Right ventricle myocardium superior (tissue), 1 donor: ENCODE measurements around the gene SLFN12L. TPM values are rescaled to one million over a fixed set of nuclear protein-coding genes. Genes with fewer than 3 reads are reported as not detected.

Source experiments
- ATAC-seq: fragments of 200-7000 bp; cut with Tn5 transposase; one replicate; pipeline ENCODE4 v1.9.1; 2020; ENCODE audit warnings: mild to moderate bottlenecking; ENCODE audit not compliant: poor library complexity
- DNase-seq: peaks from one replicate; pipeline ENCODE4 v3.0.0-alpha.2; 2020
- intact Hi-C: fragments of 100-400 bp; cut with DNase I; formaldehyde crosslinking; loops from one replicate; pipeline ENCODE4 v1.11.2; 2022
- total RNA-seq: library from RNA; stranded (reverse); fragmentation: NEBNext Ultra II Directional; extraction: Animal tissue kit (Norgen Biotek cat#: 25700); gene quantifications from one replicate; pipeline ENCODE4 v1.2.1, GENCODE V29; 2021
- donor health status: DM: no; HTN: yes; CAD: no; lungs with severe emphysema.

The SLFN12L gene
- total RNA-seq, 1 donor from 2014 or later, result 0.19 TPM

DNA sequence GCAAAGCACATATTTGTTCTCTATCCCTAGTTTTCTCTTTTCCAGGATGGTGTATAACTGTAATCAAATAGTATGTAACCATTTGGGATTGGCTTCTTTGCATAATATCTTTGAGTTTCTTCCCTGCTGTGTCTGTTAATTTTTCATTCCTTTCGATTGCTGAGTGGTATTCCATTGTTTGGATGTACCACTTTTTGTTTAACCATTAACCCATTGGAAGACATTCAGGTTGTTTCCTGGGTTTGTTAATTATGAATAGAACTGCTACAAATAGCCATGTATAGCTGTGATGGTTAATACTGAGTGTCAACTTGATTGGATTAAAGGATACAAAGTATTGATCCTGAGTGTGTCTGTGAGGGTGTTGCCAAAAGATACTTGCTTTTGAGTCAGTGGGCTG is 84.3 kb downstream of the SLFN12L start:
- no peak for DNase-seq
- intact Hi-C loops, result no loop called here
- ATAC-seq, result no peak

DNA sequence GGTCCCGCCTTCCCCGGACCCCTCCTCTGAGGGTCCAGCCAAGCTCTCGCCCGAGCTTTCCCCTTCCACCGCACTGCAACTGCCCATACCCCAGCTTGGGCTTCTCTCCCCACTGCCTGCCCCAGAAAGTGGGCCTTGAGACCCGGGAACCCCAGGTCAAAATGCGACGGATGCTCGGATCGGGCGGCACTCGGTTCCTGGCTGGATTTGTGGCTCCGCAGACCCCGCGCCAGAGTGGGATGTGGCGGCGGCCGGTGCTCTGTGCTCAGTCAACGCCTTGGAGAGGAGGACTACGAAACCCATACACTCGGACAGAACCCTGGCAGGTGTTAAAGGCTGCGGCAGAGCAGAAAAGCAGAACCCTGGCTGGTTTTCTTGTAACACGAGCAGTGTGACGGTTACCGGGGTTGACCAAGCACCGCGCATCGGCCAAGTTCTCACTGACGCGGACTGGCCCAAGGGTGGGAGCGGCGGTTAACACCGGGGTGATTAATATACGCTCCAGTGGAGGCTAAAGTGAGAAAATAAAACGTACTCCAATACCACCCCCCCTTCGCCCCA is 88.0 kb downstream of the SLFN12L start:
- DNase-seq (peak; percentile 40), ATAC-seq (peak; percentile 45)
- intact Hi-C loops, result no loop called here

DNA sequence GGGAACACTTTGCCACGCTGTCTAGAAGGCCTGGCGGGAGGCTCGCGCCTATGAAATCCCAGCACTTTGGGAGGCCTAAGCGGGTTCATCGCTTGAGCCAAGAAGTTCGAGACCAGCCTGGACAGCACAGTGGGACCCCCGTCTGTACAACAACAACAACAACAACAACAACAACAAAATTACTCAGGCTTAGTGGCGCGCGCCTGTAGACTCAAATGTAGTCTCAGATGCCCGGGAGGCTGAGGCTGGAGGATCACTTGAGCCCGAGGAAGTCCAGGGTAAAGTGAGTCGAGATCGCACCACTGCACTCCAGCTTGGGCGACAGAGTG is 88.6 kb downstream of the SLFN12L start:
- DNase-seq (no peak), ATAC-seq (no peak)
- intact Hi-C loops, result no loop called here

DNA sequence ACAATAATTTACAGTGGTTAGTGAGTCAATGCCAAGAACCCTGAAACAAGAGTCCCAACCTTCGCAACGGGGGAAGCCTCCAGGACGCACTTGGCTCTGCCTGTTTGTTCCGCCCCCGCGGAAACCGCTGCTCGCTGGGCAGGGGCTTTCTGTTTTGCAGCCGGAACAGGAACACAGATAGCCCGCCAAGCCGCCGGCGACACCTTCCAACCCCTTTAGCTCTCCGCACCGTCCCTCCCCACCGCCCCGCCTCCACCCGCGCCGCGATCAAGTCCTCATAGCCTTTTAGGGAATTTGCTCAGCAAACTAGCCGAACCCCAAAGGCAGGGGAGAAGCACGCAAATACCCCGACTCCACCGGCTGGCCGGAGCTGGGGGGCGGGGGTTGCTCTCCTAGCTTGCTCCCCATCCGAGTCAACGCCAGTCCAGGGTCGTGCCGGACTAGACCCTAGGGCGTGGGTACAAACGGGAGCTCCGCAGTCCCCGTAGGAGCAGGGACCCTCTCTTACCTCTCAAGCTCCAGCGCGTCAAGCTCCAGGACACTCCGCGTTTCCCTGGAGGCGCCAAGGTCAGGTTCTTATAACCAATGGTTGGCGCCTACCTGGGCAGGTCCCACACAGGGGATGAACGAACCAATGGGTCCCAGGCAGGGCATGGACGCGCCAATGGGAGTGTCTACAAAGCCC is 89.1 kb downstream of the SLFN12L start, which contains the start of gene SLFN13:
TSS of gene SLFN13 (minus strand) at position 553 of the 685 bp plus-strand sequence. CDS start 3,086 bp downstream, outside the sequence.
- peak; percentile 89 for DNase-seq
- intact Hi-C loops, result no loop called here

DNA sequence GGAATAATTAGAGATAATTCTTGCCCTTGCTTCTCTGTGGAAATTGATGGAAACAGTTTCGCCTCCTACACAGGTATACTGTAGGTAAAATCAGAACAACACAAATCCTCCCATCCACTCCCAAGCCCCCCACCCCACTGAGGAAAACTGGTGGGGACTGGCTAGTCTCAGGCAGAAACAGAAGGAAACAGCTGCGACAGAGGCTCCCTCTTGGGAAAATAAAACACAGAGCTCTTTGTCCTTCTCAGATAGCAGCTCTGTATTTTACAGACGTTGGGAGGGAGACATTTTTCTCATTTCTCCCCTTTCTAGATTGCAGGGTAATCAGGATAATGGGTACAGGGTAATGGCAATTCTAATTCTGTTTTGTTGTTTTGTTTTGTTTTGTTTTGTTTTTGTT is 90.0 kb downstream of the SLFN12L start:
- ATAC-seq, result no peak
- no peak for DNase-seq
- intact Hi-C loops, result no loop called here

More for the DNA sequence above, 89.1 kb downstream of the SLFN12L start, which contains the start of gene SLFN13:
- peak; percentile 93 for ATAC-seq

DNA sequence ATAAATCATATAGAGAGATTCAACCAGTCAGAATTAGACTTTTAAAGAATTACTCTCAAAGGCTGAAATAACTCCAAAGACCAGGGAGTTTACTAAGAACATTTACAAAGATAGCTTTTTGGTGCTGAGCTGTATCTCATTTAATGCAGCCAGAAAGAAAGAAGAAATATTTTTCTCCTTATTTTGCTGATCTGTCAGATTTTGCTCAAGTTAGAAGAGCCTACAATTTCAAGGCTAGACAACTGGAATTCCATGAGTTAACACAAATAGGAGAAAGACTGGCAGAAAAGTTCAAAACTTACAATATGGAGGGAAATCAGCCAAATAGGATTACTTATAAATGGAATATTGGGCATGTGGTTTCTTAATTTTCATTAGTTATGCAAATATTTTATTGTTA is 99.0 kb downstream of the SLFN12L start:
- ATAC-seq (no peak), DNase-seq (no peak)
- intact Hi-C loops, result no loop called here

DNA sequence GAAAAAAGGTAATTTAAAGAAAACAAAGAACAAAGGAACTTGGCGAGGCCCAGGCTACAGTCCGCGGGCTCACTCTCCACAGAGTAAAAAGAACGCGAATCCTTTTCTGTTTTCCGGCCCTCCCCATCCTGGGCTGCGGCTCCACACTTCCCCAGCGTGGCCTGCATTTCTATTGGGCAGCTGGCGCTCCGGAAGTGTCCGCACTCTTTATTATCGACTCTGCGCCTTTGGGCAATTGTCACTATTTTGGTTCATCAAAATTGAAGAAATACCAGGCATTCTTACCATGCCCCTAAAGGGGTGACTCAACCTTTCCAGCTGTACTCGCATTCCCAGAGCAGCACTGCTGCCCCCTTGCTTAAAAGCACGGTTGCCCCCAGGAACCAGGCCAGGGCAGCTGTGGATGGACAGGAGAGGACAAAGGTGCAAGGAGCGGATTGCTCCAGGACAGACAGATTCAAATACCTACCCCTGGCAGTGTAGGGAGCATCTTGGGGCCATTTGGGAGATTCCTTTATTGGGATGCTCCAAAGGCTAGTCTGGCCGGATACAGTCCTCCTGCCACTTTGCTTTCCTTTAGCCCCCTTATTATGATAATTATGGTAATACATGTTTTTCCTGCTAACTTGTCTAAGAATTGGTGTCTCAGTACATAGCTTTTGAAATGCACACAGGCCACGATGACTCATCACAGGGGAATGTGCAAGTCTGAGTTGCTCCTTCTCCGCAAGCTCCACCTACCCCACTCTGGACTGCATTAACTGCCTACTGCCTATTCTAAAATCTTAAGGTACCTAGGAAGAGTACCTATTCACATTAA is 104.2 kb downstream of the SLFN12L start:
- ATAC-seq (peak; percentile 94), DNase-seq (peak; percentile 74)
- intact Hi-C loops, result no loop called here

DNA sequence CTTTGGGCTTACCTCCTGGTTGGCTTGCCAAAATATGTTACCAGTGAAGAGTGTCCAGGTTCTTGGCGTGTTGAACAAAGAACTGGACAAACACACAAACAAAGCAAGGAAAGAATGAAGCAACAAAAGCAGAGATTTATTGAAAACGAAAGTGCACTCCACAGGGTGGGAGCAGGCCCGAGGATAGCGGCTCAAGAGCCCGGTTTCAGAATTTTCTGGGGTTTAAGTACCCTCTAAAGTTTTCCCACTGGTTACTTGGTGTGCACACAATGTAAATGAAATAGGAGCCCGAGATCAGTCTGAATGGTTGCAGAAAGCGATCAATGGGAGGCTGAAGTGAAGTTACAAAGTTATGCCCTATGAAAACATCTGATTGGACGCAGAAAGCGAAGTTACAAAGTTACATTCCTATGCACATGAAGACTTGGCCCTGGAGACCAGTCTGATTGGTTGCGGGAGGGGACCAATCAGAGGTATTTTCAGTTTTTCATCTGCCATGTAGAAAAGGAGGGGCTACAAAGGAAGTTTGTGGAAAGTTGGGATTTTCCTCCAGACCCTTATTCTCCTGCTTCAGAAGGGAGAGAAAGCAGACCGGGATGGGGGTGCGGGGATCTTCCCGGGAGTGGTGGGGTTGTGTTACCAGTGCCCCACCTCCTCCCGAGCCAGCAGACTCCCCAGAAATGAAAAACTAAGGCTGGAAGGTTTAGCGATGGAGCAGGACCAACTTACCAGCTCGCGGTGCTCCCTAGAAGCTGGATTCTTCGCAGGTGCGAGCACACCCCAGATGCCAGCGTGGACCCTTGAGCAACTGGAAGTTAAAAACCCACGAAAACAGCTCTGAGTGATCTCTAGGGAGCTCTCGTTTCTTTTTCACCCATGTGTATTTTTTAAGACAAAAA is 105.1 kb downstream of the SLFN12L start, which contains the start of gene SLFN12:
TSS of gene SLFN12 (minus strand) at position 325 of the 899 bp plus-strand sequence. CDS start 9,472 bp downstream, outside the sequence.
- intact Hi-C loops, result no loop called here
- peak; percentile 64 for DNase-seq
- peak; percentile 91 for ATAC-seq

DNA sequence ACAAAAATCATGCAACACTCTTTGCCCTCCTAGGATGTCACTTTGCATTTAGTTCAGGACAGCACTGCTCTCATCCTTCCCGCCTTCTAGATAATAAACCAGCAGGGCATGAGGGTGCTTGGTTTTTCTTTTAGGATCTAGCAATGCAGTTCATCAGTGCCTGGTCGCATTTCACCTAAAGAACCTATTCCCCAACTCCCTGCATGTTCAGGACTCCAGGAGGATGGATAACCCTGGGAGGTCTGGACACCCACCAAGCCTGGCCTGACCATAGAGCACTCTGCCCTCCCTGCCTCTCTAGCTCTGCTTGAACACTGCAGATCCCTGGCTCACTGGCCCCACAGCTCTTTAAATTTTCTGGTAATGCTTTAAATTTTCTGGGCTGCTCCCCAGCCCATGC is 107.8 kb downstream of the SLFN12L start:
- ATAC-seq (no peak), DNase-seq (no peak)
- intact Hi-C loops, result loop anchor here (10.0 kb wide), 2 partner anchors 55 to 65 kb away; no protein-coding TSS in a partner anchor

DNA sequence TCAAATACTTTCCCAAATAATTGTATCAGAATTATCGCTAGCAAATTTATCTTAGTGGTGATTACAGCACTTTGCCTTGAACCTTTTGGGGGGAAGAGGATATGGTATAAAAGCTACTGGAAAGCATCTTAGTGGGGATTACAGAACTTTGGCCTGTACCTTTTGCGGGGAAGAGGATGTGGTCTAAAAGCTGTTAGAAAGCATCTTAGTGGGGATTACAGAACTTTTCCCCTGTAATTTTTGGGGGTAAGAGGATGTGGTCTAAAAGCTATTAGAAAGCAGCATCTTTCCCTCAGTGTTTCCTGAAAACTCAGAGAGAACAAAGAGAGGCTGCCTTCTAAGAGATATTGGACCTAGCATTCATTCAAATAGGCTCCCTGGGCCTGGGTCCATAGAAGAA is 109.2 kb downstream of the SLFN12L start:
- intact Hi-C loops, result loop anchor here (10.0 kb wide), 2 partner anchors 57 to 63 kb away; no protein-coding TSS in a partner anchor
- no peak for DNase-seq
- ATAC-seq, result no peak

DNA sequence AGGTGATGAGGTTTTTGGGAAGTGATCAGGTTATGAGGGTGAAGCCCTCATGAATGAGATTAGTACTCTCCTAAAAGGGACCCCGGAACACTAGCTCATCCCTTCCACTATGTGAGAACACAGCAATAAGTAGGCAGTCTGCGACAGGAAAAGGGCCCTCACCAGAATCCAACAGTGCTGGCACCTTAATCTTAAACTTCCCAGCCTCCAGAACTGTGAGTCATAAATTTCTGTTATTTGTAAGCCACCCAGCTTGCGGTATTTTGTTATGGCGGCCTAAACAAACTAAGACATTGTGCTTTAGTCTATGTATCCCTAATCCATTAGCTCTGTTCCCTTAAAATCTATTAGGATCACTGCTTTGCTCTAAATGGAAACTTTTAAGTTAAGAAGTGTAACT is 113.7 kb downstream of the SLFN12L start:
- intact Hi-C loops, result loop anchor here (10.0 kb wide), 2 partner anchors 59 to 61 kb away; no protein-coding TSS in a partner anchor
- ATAC-seq, result no peak

More for the DNA sequence above, 113.7 kb downstream of the SLFN12L start:
- DNase-seq, result no peak

Other genes starting within 250 kb of the SLFN12L start
- 16.8 TPM for gene SLFN11, start 164.1 kb downstream of the SLFN12L start, total RNA-seq
- 3.3 TPM for gene SLFN12, start 105.2 kb downstream of the SLFN12L start, total RNA-seq
- 5.4 TPM for gene SLFN13, start 88.9 kb downstream of the SLFN12L start, total RNA-seq
- gene SLFN14, start 23.1 kb upstream of the SLFN12L start, total RNA-seq, result not detected
- gene PEX12, start 40.9 kb upstream of the SLFN12L start, total RNA-seq, result 7.0 TPM
- 112 TPM for gene AP2B1, start 49.6 kb upstream of the SLFN12L start, total RNA-seq
- gene RASL10B, start 194.0 kb upstream of the SLFN12L start, total RNA-seq, result 22.3 TPM
- 0.11 TPM for gene GAS2L2, start 215.6 kb upstream of the SLFN12L start, total RNA-seq
- gene C17orf50, start 223.2 kb upstream of the SLFN12L start, total RNA-seq, result not detected